Measurements from ENCODE around the gene TESMIN.

The TESMIN gene

DNA sequence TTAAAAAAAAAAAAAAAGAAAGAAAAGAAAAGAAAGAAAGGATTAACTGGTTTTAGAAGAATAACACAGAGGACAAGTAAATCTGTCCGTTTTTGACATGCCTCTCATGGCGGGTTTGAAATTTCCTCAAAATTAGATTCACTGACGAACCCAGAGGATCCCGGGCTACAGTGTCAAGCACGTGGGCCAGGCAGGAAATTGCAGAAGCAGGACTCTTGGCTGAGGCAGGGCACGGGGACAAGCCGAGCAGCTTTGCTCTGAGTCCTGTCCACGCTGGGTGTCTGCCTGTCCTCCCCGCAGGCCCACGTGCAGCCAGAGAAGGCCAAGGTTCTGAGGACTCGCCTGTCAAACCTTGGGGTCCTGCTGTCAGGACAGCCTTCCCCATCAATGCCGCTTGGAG is 42.3 kb downstream of the TESMIN start:
- ChIA-PET CTCF (interaction anchor here (0.6 kb wide), 2 partner anchors 17 to 961 kb away, joined by 3 read pairs; no protein-coding TSS in a partner anchor), POLR2A (ENCODE audit: low non-redundant PET) (no interaction called here)
- no peak for DNase-seq (ENCODE audit: low spot score)

DNA sequence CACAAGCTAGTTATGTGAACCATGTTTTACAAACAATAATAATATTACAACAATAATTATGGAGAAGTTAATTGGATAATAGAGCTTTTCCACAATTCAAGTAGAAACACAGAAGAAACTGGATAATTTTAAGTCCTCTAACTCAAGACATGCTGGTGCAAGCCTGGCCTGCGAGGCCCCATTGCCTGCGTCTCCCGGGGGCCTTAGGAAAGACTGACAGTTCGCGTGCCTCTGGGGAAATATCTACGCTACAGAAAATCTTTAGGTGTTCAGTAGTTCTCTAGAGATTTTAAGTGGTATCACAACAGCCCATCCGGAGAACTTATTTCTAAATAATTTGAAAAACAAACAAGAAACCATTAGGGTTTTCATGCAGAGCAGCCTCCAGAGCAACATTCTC is 43.8 kb downstream of the TESMIN start:
- TF ChIP-seq, protein P1, sequence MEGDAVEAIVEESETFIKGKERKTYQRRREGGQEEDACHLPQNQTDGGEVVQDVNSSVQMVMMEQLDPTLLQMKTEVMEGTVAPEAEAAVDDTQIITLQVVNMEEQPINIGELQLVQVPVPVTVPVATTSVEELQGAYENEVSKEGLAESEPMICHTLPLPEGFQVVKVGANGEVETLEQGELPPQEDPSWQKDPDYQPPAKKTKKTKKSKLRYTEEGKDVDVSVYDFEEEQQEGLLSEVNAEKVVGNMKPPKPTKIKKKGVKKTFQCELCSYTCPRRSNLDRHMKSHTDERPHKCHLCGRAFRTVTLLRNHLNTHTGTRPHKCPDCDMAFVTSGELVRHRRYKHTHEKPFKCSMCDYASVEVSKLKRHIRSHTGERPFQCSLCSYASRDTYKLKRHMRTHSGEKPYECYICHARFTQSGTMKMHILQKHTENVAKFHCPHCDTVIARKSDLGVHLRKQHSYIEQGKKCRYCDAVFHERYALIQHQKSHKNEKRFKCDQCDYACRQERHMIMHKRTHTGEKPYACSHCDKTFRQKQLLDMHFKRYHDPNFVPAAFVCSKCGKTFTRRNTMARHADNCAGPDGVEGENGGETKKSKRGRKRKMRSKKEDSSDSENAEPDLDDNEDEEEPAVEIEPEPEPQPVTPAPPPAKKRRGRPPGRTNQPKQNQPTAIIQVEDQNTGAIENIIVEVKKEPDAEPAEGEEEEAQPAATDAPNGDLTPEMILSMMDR (conservative IDR thresholded peaks at IDR 0.05; ENCODE audit: low read depth) = no peak
- no peak for DNase-seq (ENCODE audit: low spot score)
- no peak overlapping the region for H3K27ac ChIP-seq
- POLR2A ChIA-PET (ENCODE audit: low non-redundant PET) = no interaction called here
- CTCF ChIA-PET = interaction anchor here (0.6 kb wide), 2 partner anchors 68 to 1067 kb away, joined by 3 to 4 read pairs; no protein-coding TSS in a partner anchor

More for the DNA sequence above, 42.3 kb downstream of the TESMIN start:
- TF ChIP-seq, protein P1 (conservative IDR thresholded peaks at IDR 0.05; ENCODE audit: low read depth) = no peak
- H3K27ac ChIP-seq = no peak overlapping the region

DNA sequence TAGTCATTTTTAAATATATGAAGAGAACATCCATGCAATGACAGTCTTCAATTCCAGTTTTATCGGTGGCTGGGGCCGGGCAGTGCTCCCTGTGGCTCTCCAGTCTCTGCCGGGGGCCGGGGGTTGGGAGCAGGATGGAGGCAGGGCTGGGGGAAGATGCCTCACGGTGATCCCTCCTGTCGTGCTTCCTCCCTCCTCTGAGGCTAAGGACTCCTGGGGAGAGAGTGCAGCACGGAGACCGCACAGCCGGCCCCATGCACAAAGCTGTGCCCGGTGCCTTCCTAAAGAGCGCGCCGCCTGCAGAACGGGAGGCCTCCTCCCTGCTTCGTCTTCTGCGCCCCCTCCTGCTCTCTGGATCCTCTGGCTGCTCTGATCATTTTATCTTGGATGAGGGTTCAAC is 46.4 kb downstream of the TESMIN start:
- ChIA-PET CTCF (no interaction called here), POLR2A (ENCODE audit: low non-redundant PET) (no interaction called here)
- no peak for DNase-seq (ENCODE audit: low spot score)
- TF ChIP-seq, protein P1 (conservative IDR thresholded peaks at IDR 0.05; ENCODE audit: low read depth) = no peak
- H3K27ac ChIP-seq = no peak overlapping the region

DNA sequence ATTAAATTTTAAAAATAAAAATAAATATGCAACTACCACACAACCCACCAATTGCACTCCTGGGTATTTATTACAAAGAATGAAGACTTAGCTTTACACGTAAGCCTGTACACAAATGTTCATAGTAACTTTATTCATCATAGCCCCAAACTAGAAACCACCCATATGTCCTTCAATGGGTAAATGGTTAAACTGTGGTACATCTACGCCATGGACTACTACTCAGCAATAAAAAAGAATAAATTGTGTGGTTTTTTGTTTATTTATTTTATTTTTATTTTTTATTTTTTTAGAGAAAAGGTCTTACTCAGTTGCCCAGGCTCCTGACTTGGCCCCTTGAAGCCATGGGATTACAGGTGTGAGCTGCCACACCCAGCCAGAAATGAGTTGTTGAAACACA is 52.3 kb downstream of the TESMIN start:
- ChIA-PET CTCF (no interaction called here), POLR2A (ENCODE audit: low non-redundant PET) (no interaction called here)
- TF ChIP-seq, protein P1 (conservative IDR thresholded peaks at IDR 0.05; ENCODE audit: low read depth) = no peak
- no peak overlapping the region for H3K27ac ChIP-seq
- DNase-seq (ENCODE audit: low spot score) = no peak

DNA sequence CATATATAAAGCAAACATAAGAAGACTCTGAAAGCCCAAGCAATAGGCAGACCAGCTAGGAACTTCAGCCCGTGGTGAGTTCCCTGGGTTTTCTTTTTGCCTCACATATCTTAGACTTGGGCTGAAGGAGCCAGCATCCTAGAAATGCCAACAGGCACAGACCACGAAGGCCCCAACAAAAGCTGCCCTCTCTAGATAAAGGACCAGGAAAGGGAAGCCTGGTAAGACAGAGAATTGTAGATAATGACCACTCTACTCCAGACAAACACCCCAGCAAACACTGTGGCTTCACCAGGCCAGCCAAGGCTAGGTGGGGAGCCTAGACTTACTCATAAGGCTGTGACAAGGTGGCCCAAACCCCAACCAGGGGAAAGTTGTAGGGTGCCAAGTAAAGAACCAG is 55.8 kb downstream of the TESMIN start:
- no peak overlapping the region for H3K27ac ChIP-seq
- ChIA-PET CTCF (no interaction called here), POLR2A (ENCODE audit: low non-redundant PET) (no interaction called here)
- TF ChIP-seq, protein P1 (conservative IDR thresholded peaks at IDR 0.05; ENCODE audit: low read depth) = no peak
- no peak for DNase-seq (ENCODE audit: low spot score)

DNA sequence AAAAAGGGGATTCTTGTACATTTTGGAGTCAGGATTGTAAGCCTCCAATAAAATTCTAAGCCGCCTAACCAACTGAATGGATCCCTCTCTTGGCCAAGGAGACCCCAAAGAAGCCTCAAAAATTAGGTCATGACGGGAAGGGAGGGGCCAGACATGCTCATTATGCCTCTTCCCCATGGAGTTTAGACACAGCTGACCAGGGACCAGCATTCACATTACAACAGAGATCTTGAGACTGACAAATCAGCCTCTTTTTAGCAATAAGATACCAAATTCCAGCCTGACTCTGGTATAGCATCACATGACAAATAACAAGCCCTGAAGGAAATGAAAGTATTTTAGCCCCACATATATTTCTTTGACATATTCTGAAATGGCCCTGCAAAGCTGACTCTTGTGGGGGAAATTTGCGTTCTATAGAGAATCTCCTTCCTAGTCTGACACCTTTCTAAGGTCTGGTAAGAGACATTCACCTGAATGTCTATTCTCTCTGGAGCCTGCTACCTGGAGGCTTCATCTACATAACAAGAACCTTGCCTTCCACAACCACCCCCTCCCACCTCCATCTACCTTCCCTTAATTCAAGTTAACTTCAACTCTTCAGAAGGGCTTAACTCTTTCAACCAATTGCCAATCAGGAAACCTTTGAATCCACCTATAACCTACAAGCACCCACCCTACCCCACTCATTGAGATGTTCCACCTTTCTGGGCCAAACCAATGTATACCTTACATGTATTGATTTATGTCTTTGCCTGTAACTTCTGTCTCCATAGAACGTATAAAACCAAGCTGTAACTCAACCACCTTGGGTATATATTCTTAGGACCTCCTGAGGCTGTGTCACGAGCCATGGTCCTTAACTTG is 56.7 kb downstream of the TESMIN start:
- TF ChIP-seq, protein P1 (conservative IDR thresholded peaks at IDR 0.05; ENCODE audit: low read depth) = no peak
- ChIA-PET CTCF (interaction anchor here (0.7 kb wide), 1 partner anchor 162 kb away, joined by 3 read pairs; no protein-coding TSS in a partner anchor), POLR2A (ENCODE audit: low non-redundant PET) (no interaction called here)
- H3K27ac ChIP-seq = no peak overlapping the region
- no peak for DNase-seq (ENCODE audit: low spot score)

Data from RWPE1 (cell line).